COR-L47 (cell line): Measurements from ENCODE around the gene ARFRP1.

ENCODE experiments used
- DNase-seq: peaks from one replicate; lab custom pipeline; 2025; lab: John Stamatoyannopoulos, UW

ARFRP1 gene, protein sequence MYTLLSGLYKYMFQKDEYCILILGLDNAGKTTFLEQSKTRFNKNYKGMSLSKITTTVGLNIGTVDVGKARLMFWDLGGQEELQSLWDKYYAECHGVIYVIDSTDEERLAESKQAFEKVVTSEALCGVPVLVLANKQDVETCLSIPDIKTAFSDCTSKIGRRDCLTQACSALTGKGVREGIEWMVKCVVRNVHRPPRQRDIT

DNA sequence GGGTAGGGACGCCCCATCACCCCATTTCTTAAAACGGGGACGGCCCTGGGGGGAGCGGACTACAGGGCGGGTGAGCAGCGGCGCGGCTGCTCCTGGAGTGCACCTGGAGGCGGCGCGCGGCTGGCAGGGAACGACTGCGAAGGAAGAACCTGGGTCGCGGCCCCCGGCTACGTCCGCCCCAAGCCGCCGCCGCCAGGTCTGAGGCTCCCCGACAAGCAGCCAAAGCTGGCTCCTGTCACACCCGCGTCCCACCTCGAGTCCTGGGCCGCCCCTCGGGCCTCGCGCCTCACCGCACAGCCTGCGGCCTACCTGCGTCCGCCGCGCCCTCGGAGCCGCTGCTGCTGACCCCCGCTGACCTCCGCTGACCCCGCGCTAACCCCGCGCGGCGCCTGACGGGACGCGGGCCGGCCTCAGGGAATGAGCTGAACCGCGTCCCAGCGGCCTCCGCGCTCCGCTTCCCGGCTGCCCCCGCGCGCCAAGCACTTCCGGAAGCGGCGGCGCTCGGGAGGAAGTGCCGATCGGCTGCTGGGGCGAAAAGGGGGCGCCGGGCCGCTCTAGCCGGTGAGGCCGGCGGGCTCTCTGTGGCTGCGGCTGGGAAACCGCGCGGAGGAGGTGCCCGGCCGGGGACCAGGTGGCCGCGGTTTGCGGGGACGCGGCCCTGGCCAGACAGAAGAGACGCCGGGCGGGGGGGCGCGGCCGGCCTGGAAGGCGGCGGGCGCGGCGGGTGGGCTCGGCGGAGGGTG lies at the start of gene ARFRP1, which contains the start of gene ZGPAT:
ARFRP1 (minus strand) TSS at position 419 of the 743 bp plus-strand sequence. CDS start 885 bp downstream, outside the sequence.
ZGPAT (plus strand) TSS at position 482 of the 743 bp plus-strand sequence. CDS start 542 bp downstream, outside the sequence.
- DNase-seq: peak; percentile 80

DNA sequence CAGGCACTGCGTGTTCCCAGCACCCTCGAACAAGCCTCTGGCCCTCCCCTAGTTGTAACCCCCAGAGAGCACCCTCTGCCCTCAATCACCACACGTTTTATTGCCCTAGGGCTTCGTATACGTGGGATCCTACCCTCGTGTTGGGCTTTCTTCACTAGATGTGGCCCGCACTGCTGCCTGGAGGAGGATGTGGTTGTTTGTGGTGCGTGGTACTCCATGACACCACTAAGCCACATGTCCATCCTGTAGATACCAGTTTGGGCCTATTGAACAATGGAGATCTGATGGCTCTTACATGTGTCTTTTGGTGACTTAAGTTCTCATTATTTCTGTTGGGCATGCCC lies 48.8 kb upstream of the ARFRP1 start:
- no peak for DNase-seq

DNA sequence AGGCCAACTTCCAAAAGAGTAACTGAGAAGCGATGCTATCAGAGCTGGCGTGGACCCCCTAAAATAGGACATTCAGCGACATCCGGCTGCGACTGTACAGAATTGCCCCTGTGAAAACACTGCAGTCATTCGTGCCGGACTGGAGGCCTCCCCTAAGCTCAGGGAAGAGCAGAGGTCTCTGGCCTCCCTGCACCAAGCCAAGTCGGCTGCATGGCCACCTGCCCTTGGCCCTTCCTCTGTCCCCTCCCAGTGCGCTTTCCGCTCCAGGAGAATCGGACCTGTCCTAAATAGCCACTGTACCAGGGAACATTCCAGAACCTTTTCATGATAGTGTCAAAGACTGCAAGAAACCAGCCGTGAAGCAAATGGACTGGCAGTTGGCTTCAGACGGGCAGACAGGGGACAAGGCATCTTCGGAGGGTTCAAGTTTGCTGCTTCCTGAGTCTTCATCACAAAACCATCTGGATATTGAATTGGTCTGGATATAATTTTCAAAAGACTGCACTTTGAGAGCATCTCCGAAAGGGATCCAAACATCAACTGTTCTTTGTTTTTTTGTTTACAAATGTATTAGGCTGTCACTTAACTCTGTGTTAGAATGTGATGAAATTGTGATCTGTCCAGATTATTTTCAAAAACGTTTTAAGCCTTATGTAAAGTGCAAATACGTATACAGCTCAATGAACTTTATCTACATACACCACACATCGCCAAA lies 48.3 kb upstream of the ARFRP1 start:
- DNase-seq: no peak

DNA sequence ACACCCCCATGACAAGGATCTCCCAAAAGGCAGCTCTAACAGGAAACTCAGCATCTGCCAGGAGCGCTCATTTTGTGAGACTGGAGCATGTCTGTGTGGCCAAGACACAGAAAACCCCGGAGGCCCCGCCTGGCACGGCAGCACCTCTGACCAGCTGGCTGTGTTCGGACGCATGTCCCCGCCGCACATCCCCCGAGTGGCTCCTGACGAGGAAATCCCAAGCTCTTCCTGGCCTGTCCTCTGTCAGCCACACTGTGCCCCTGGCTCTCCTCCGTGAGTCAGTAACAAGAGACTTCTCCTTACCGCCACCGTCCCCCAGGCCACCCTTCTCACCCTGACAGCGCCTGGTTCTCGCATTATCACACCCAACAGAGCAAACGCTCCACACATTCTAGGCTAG lies 46.2 kb upstream of the ARFRP1 start:
- DNase-seq: no peak

DNA sequence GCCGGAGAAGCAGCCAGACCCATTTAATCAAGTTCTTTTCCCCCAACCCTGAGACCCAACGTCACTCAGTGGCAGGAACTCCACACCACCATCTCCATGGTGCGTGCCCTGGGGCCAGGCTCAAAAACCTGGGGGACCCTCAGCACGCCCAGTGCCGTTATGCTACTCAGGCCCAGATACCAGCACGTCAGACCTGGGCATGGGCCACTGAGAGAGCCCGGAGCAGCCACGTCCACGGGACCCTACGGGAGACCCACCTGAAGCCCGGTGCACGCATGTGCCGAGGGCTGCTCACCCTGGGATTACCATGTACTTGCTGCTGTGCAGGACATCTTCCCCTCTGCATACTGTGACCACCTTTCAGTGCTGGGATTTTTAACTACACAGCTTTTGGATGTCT lies 45.6 kb upstream of the ARFRP1 start:
- DNase-seq: no peak

DNA sequence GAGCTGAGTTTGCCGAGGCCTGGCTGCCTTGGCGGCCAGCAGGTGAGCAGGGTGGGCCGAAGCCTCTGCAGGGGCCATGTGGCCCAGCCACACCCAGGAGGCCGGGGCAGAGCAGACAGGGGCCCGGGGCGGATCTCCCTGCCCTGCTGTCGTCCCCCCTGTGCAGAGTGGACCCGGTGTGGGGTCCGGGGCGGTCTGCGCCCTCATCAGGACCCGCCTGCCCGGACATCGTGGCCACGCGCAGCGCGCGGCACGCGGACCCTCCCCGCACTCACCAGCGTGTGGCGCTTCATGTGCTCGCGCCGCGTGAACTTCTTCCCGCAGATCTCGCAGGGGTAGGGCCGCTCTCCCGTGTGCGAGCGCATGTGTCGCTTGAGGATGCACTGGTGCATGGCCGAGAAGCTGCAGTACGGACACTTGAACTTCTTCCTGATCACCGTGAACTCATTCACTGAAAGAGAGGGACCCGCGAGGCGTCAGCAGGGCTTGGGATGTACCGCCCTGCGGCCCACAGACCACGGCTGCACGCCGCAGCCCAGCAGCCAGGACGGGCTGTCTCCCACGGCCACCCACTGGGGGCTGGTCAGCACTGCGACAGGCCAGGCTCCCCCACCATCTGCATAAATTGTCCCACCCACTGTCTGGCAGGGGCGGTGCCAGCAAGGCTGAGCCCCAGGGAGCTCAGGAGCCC lies 44.8 kb upstream of the ARFRP1 start:
- no peak for DNase-seq

DNA sequence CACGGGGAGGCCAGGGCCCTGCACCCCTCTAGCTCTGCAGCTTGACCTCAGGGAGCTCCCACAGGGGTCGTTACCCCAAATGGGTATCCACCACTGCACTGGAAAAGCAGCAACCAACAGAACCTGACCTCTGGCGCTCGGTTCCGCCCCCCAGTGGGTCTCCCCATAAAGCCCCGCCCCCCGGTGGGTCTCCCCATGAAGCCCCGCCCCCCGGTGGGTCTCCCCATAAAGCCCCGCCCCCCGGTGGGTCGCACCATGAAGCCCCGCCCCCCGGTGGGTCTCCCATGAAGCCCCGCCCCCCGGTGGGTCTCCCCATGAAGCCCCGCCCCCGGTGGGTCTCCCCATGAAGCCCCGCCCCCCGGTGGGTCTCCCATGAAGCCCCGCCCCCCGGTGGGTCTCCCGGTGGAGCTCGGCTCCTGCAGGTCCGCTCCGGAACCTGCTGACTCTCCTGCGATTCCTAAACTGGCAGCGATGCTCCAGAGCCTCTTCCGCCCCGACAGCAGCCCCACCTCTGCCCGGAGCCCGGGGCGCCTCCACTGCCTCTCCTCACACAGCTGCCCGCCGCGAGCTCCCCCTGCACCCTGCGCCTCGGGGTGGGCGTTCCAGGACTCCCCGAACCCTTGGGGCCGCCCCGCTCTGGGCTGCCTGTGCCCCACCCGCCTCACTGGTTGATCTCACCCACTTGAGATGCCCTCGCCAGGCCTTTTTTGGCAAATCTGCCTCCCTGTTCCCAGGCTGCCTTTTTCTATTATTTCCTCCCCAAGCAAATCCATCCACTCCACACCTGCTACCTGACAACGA lies 43.9 kb upstream of the ARFRP1 start:
- no peak for DNase-seq

DNA sequence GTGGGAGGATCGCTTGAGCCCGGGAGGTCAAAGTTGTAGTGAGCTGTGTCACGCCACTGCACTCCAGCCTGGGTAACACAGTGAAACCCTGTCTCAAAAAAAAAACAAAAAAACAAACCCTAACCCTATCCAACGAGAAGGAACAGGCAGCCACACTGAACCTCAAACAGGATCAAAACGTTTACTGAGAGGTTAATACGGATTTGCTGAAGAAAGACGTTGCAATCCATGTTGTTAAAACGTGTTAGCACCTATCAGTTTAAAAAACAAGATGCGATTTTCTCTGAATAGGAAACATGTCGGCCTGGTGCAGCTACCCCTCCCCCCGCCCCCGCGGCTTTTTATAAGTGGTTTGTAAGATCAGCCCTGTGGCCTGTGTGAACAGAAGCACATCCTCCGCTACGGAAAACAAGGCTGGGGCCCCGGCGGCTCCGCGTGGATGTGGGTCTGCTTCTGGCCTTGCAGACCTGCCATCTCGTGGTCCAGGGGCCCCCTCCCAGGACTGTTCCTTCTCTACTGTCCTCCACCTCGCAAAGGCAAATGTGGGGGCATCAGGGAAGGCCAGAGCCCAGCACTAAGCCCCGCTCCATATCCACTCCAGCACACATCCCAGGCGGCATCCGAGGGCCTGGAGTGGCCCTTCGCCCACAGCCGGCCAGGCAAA lies 43.2 kb upstream of the ARFRP1 start:
- no peak for DNase-seq

DNA sequence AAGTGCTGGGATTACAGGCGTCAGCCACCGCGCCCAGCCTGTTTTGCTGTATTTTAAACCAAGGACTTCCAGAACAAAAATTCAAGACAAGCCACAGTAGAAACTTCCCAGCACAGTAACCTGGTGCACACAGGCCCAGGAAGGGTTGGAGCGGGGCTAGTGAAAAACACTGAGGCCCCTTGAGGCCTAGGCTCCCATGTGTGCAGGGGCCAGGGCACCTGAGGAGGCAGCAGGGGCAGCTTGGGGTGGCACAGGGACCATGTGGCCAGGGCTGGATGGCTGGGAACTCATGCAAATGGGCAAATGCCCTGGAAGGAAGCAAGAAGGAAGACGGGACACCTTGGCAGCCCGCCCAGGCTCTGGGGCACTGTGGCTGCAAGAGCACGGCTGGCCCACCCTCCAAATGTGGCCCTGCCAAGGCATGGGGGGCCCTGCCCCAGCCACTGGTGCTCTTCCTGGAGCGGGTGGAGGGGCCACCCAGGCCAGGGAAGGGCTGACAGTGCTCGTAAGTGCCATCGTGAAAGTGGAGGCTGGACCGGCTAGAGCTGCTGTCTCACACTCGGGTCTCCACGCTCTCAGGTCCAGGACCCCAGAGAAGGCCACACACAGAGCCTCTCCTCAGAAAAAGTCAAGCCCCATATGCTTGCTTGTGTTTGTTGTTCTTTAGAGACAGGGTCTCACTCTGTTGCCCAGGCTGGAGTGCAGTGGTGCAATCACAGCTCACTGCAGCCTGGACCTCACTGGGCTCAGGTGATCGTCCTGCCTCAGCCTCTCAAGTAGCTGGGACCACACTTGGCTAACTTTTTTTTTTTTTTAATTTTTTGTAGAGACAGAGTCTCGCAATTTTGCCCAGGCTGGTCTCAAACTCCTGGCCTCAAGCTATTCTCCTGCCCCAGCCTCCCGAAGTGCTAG lies 42.1 kb upstream of the ARFRP1 start:
- no peak for DNase-seq

DNA sequence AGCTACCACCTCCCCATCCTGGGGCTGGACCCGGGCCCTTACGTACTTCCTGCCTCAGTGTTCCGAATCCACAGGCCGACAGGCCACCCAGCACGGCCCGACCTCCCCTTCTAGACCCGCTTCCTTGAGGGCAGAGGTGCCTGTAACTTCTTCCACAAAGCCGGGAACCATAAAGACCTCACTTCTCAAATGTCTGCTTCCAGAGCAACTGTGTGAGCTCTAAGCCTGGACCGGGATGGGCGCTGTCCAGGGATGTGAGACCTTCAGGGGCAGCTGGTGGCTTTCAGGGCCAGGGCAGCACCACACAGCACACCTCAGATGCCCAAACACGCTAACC lies 41.1 kb upstream of the ARFRP1 start:
- no peak for DNase-seq

DNA sequence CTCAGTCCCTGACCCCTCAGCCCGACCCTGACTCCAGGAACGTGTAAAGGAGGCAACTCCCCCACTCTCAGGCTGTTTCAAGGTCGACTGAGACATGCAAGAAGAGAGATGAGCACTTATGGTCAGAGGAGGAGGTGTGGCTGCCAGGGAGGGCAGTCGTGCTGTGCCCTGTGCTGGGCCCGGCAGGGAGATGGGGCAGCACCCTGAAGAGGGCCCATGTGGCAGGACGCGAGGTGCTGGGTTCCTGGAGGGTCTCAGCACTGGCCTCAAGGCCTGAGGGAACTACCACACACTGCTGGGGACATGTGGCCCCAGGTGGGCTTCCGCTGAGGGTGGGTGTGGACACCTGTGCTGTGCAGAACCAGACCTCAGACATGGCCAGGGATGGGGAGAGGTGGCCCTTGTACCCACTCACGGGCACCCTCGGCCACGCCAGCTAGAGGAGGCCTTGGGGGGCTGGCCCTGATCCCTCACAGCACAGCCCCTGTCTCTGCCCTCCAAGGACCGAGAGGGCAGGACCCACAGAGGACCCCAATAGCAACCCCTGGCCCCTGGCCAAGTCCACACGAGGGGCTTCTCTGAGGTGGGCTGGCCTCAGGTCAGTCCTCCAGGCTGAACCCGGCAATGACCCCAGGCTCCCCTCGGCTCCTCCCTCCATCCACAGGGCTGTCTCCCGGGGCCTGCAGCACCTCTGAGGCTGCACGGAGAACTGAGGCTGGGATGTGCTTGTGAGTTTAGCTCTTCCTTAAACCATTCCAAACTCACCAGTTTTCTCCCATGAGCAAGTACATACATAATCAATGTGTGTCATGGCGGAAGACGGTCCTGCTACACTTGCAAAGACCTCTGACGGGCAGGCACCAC lies 40.5 kb upstream of the ARFRP1 start:
- DNase-seq: no peak

DNA sequence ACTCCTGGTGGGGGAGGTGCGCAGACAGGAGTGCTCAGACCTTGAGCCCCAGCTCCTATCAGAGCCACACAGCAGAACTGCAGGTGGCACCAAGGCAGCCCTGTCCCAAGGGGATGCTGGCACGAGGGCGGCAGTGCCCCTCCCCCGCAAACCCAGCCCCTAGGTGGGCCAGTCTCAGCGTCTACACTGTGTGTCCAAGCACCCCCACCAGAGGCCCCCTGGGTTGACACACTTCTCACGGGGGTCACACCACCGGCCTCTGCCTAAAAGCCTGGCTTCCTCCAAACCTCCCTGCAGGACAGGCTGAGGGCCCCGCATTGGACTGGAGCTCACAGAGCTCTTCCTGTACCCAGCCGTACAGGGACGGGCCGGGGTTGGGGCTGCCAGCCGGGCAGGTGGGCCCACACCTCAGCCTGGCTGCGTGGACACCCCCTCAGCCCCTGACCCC lies 39.9 kb upstream of the ARFRP1 start:
- DNase-seq: no peak

DNA sequence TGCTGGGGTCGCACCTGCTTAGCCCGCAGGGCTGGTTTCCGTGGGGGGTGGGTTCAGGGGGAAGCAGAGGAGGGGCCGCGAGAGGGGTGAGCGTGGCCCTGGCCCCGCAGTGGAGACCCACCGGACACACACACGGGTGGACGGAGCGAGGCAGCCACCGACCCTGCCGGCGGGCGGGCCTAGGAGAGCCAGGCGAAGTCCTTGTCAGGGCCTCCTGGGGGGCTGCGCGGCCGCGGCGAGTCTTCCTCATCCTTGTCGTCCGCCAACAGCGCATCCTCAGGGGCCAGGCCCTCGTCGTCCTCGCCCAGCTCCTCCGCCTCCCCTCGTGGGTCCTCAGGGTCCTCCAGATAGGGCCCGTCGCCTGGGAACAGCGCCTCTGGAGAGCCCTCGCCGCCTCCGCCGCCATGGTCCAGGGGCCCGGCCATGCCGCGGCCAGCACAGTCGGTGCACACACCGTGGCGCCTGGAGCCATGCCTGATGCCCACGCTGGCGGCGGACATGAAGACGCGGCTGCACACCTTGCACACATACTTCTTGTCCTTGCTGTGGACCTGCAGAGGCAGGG lies 39.1 kb upstream of the ARFRP1 start:
- no peak for DNase-seq

DNA sequence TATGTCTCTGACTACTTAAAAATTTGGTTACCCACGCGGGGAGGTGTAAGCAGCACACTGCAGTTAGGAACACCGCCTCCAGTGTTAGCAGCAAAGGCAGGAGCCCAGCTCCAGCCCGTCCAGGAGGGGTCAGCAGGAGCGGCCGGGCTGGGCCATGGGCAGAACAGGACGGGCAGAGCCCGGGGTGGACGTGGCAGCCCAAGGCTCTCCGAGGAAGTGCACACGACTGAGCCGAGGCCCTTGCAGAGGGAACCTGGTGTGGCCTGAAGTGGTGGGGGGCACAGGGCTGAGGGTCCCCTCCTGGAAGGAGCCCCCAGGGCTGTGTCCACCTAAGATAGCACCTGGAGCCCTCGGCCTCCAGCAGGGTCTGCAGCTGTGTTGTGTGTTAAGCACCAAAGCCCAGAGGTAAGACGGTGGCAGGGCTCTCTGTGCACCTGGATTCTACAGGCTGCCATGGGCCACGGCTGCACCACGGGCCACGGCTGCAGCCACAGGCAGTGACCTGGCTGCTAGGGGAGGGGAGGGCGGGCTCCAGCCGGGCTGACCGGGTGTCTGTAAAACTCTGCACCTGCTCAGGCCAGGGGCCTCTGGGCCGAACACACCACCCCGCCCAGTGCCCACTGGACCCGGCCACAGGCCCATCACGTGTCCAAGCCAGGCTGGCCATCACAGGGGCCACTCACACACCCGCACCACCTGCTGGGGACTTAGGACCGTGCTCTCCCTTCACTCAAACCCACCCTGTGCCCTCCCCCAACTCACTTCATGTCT lies 38.4 kb upstream of the ARFRP1 start:
- no peak for DNase-seq

DNA sequence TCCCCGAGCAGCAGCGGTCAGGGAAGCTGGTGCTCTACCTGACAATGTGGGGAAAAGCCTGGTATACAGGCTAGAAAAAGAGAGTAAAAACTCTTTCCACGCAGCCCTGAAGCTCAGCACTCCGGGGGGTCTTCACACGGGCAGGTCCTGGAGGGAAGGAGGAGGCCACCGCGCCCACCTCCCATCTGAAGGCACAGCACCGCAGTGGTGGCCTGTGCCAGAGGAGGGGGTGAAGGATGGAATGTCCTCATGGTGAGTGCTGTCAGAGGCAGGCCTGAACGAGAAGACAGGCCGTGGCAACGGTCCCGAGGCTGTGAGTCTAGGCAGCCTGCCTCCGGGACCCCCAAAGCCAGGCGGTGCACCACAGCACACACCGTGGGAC lies 37.6 kb upstream of the ARFRP1 start:
- DNase-seq: no peak

DNA sequence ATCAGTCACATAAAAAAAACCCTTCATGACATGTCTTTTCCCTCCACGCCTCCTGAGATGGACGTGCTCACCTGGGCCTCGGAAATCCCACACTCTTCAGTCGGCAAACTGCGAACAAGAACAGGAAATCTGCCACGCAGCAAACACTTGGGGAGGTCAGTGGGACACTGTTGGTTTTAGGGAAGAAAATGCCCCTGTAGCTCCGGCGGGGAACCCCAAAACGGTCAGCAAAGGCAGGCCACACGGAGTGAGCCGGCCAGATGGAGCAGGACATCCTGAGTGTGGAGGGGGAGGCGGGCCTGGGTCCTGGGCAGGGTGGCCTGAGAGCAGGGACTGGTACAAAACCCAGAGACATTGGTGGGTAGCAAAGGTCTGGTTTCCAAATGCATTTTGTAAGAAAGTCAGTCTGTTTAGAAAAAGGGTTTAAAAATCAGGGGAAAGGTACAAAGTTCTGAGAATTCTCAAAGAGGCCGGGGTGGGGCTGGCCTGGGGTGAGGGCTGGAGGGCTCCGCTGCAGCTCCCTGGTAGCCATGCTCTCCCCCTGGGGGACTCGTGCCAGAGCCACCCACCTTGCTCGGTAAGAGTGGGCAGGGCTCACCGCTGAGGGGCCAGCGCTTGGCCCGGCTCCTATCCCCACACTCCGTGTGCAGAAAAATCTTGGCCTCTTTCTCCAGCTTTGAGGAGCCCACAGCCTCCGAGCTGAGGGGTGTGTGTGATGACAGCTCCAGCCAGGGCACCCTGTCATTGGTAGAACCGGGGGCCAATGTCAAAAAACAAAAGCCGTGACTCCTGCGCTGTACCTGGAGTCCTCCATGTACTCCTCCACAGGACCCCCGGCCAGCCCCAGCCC lies 37.0 kb upstream of the ARFRP1 start:
- DNase-seq: no peak

DNA sequence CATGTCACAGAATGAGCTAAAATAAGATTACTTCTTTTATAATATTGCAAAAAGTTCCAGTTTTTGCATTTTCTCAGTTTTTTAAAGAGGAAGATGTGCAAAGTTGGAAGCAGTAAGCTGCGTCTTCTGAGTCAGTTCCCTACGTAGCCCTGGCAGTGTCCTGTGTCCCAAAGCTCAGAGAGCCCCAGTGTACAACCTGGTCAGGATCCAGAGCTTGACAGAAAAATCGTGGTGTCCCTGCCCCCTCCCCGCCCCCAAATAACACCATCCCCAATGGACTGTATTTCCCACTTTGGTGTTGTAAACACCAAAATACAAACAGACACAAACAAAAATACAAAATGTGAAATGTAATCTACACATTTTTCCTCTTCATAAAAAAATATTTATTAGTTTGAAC lies 36.4 kb upstream of the ARFRP1 start:
- no peak for DNase-seq
